Prostate gland (tissue), 2 donors: ENCODE measurements around the gene TMEM245.

Experiments used
- POLR2A ChIP-seq: fragments of 450-650 bp; IDR thresholded peaks from one replicate; pipeline ENCODE4 v1.6.1; 2016; ENCODE audit warnings: antibody characterized with exemption, mild to moderate bottlenecking
- POLR2AphosphoS5 ChIP-seq: sonication (generic); formaldehyde crosslinking; IDR thresholded peaks from one replicate; pipeline ENCODE4 v1.6.1; 2017; ENCODE audit warnings: antibody characterized with exemption
- TF ChIP-seq, protein P1 (sequence below), 4 experiments: fragments of 200-600 bp in 2 of 4; fragments of 450-650 bp in 2 of 4; sonication (generic) in 2 of 4; IDR thresholded peaks; 1 replicate in 3 of 4; 2 replicates in 1 of 4; pipeline ENCODE4 v1.5.1; 2016 to 2019; ENCODE audit warnings: antibody characterized with exemption in 4 of 4, mild to moderate bottlenecking in 2 of 4, moderate library complexity in 2 of 4

DNA sequence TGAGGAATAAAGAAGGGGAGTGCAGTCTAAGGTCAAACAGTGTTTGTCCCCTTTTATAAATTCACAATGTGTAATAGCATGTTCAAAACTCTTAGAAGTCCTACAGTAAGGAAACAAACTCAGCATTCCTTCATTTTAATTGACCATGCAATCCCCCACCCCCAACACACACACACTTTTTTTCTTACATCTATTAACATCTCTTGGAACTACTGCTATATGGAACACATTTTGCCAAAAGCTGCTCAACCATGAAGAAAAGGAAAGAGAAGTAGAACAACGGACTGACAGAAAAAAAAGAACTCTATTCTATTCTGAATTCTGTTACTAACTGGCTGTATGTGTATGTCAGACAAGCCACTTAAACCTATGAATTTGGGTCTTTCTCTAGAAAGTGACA, 103.6 kb downstream of the TMEM245 start:
- no peak for TF ChIP-seq POLR2AphosphoS5
- TF ChIP-seq POLR2A = no peak
- TF ChIP-seq, protein P1, sequence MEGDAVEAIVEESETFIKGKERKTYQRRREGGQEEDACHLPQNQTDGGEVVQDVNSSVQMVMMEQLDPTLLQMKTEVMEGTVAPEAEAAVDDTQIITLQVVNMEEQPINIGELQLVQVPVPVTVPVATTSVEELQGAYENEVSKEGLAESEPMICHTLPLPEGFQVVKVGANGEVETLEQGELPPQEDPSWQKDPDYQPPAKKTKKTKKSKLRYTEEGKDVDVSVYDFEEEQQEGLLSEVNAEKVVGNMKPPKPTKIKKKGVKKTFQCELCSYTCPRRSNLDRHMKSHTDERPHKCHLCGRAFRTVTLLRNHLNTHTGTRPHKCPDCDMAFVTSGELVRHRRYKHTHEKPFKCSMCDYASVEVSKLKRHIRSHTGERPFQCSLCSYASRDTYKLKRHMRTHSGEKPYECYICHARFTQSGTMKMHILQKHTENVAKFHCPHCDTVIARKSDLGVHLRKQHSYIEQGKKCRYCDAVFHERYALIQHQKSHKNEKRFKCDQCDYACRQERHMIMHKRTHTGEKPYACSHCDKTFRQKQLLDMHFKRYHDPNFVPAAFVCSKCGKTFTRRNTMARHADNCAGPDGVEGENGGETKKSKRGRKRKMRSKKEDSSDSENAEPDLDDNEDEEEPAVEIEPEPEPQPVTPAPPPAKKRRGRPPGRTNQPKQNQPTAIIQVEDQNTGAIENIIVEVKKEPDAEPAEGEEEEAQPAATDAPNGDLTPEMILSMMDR (IDR thresholded peaks at IDR 0.05) = no peak
